Stimulated activated CD8-positive, alpha-beta memory T cell treated with anti-CD3 and anti-CD28 coated beads, Interleukin-4, amount 100 ng/mL, for 24 hours (primary cell): ENCODE results near the gene ZNF200.

Experiments
- DNase-seq: peaks from one replicate; pipeline ENCODE4 v3.0.0-alpha.2; 2020; ENCODE audit warnings: low read depth

Gene ZNF200

GRCh38 chr16:3175157-3176093, 59.5 kb downstream of the ZNF200 start:
- DNase-seq = no peak

- DNase-seq = no peak
Measured at GRCh38 chr16:3174618-3175148, 60.3 kb downstream of the ZNF200 start.

DNA sequence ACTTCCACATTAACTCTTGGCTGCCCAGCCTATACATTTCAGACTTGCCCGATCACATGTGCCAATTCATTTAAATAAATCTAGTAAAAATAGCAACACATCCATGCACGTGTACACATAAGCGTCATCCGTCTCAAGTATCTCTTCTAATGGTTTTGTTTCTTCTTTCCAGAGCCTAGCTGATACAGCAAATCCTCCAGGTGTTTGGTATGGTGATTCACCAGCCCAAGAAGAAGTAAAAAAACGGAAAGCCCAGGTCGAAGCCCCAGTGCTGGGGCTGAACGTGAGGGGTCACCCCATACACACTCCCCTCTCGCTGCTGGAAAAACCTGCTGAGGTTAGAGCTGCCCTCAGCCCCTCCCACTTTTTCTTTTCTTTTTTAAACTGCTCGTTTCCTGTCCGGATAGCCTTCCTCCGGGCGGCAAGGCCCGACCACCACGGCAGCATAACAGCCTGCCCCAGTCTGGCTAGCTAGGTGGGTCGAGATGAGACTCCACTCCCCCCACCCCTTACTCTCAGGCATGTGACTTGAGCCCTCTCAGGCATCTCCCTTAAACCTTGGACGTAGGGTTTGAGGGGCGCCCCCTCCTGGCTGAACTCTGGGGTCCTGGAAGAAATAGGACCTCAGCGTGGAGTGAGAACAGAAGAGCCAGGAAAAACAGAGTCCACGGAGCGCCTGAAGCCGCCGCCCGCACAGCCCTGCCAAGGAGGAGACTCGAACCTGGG, 60.9 kb downstream of the ZNF200 start:
- no peak for DNase-seq
